MCF 10A (cell line): Measurements from ENCODE around the gene MCTP1. TPM values are rescaled to one million over a fixed set of nuclear protein-coding genes. Genes with fewer than 3 reads are reported as not detected.

ENCODE experiments used
- BruUV-seq: library from RNA; stranded (reverse); fragments of 400-500 nt; replicated peaks from 2 replicates; lab custom pipeline; 2021; lab: Mats Ljungman, UMichigan
- CTCF ChIA-PET: fragments of 300-600 bp; sonication (Branson Sonifier 250); formaldehyde crosslinking; extraction: SDS; loops from one replicate; lab custom pipeline; 2021; ENCODE audit warnings: antibody characterized with exemption, inconsistent platforms; lab: Yijun Ruan, JAX
- POLR2A ChIA-PET: fragments of 300-600, 350-650 bp; sonication (Branson Sonifier 250); formaldehyde crosslinking; extraction: SDS; loops from one replicate; lab custom pipeline; 2020; ENCODE audit warnings: antibody characterized with exemption, inconsistent platforms; lab: Yijun Ruan, JAX
- DNase-seq: peaks from one replicate; pipeline ENCODE4 v3.0.0-alpha.2; 2018; ENCODE audit not compliant: unreplicated experiment
- H3K27ac Mint-ChIP-seq: one replicate; pipeline ENCODE4 v1.8.0; 2022; ENCODE audit warnings: mild to moderate bottlenecking, low read depth, mixed read lengths; ENCODE audit not compliant: unreplicated experiment
- H3K27me3 Mint-ChIP-seq: one replicate; pipeline ENCODE4 v1.8.0; 2022; ENCODE audit warnings: mixed read lengths; ENCODE audit not compliant: insufficient read depth, unreplicated experiment
- H3K36me3 Mint-ChIP-seq: one replicate; pipeline ENCODE4 v1.8.0; 2022; ENCODE audit warnings: mild to moderate bottlenecking, moderate library complexity, mixed read lengths; ENCODE audit not compliant: insufficient read depth, unreplicated experiment
- H3K4me1 Mint-ChIP-seq: one replicate; pipeline ENCODE4 v1.8.0; 2022; ENCODE audit warnings: mixed read lengths; ENCODE audit not compliant: insufficient read depth, unreplicated experiment
- H3K4me3 Mint-ChIP-seq: one replicate; pipeline ENCODE4 v1.8.0; 2022; ENCODE audit warnings: mild to moderate bottlenecking, moderate library complexity, mixed read lengths; ENCODE audit not compliant: unreplicated experiment
- H3K9me3 Mint-ChIP-seq: one replicate; pipeline ENCODE4 v1.8.0; 2022; ENCODE audit warnings: mixed read lengths; ENCODE audit not compliant: unreplicated experiment
- CTCF ChIP-seq: fragments of 200-600 bp; IDR thresholded peaks from one replicate; pipeline ENCODE4 v1.8.0; 2022; ENCODE audit warnings: antibody characterized with exemption, mild to moderate bottlenecking; ENCODE audit not compliant: unreplicated experiment
- intact Hi-C: fragments of 100-400 bp; cut with micrococcal nuclease; formaldehyde crosslinking; loops from 2 replicates; pipeline ENCODE4 v1.14.1; 2022
- total RNA-seq: library from RNA; stranded (reverse); gene quantifications from 2 replicates; pipeline ENCODE4 v1.2.3, GENCODE V29; 2022

Gene MCTP1
- total RNA-seq, 1 experiment from 2014 or later: 40.3 TPM

- Mint-ChIP-seq H3K4me3 (no peak overlapping the region), H3K4me1 (no peaks in the 10 kb centered on the region), H3K27ac (no peak overlapping the region), H3K9me3 (no peaks in the 10 kb centered on the region), H3K36me3 (no peaks in the 10 kb centered on the region), H3K27me3 (no peaks in the 10 kb centered on the region)
- DNase-seq: no peak
- intact Hi-C loops: no loop called here
- POLR2A ChIA-PET: interaction anchor here (1.0 kb wide), 1 partner anchor 50 kb away, joined by 3 read pairs; no protein-coding TSS in a partner anchor
- BruUV-seq: no TSS peak
- no peak for TF ChIP-seq CTCF
- CTCF ChIA-PET: no interaction called here
Measured at GRCh38 chr5:95113489-95113888, 171.4 kb downstream of the MCTP1 start.

GRCh38 chr5:95111141-95111540, 173.8 kb downstream of the MCTP1 start:
- ChIA-PET POLR2A (no interaction called here), CTCF (interaction anchor here (0.6 to 0.7 kb wide), 3 partner anchors 61 to 151 kb away, joined by 3 to 4 read pairs (median 3); no protein-coding TSS in a partner anchor)
- no peak for TF ChIP-seq CTCF
- intact Hi-C loops: no loop called here
- H3K4me3 Mint-ChIP-seq: no peak overlapping the region
- DNase-seq: no peak
- BruUV-seq: no TSS peak
- H3K27me3 Mint-ChIP-seq: no peaks in the 10 kb centered on the region
- H3K4me1 Mint-ChIP-seq: no peaks in the 10 kb centered on the region
- no peak overlapping the region for H3K27ac Mint-ChIP-seq
- H3K36me3 Mint-ChIP-seq: no peaks in the 10 kb centered on the region
- H3K9me3 Mint-ChIP-seq: no peaks in the 10 kb centered on the region

GRCh38 chr5:95110118-95110517, 174.8 kb downstream of the MCTP1 start:
- TF ChIP-seq CTCF: no peak
- H3K36me3 Mint-ChIP-seq: no peaks in the 10 kb centered on the region
- no peaks in the 10 kb centered on the region for H3K9me3 Mint-ChIP-seq
- H3K4me1 Mint-ChIP-seq: no peaks in the 10 kb centered on the region
- intact Hi-C loops: no loop called here
- BruUV-seq: no TSS peak
- no peaks in the 10 kb centered on the region for H3K27me3 Mint-ChIP-seq
- DNase-seq: no peak
- H3K4me3 Mint-ChIP-seq: no peak overlapping the region
- ChIA-PET CTCF (interaction anchor here (0.7 to 1.2 kb wide), 2 partner anchors 10 to 20 kb away, joined by 3 to 4 read pairs; no protein-coding TSS in a partner anchor), POLR2A (no interaction called here)
- no peak overlapping the region for H3K27ac Mint-ChIP-seq

- Mint-ChIP-seq H3K4me1 (no peaks in the 10 kb centered on the region), H3K27ac (no peak overlapping the region), H3K27me3 (no peaks in the 10 kb centered on the region), H3K9me3 (no peaks in the 10 kb centered on the region), H3K4me3 (no peak overlapping the region), H3K36me3 (no peaks in the 10 kb centered on the region)
- intact Hi-C loops: no loop called here
- ChIA-PET CTCF (no interaction called here), POLR2A (no interaction called here)
- no peak for DNase-seq
- no TSS peak for BruUV-seq
- TF ChIP-seq CTCF: no peak
Measured at GRCh38 chr5:95107138-95107537, 177.8 kb downstream of the MCTP1 start.
